Thymus (tissue), 11 donors: ENCODE results near the gene FNDC8. TPM values are rescaled to one million over a fixed set of nuclear protein-coding genes. Genes with fewer than 3 reads are reported as not detected.

Experiments
- DNase-seq, 9 donors: peaks; one replicate each; pipeline ENCODE4 v3.0.0-alpha.2; 2013; ENCODE audit warnings: low spot score in 9 of 9, low read depth in 6 of 9, missing footprints in 1 of 9
- H3K27ac ChIP-seq, 2 donors: one replicate each; pipeline ENCODE4 v1.5.1; 2013; ENCODE audit warnings: control low read depth in 1 of 2, low read depth in 1 of 2, low read length in 1 of 2, mild to moderate bottlenecking in 1 of 2, moderate library complexity in 1 of 2
- H3K27me3 ChIP-seq, 2 donors: one replicate each; pipeline ENCODE4 v1.5.1; 2013; ENCODE audit warnings: low read length in 1 of 2; ENCODE audit not compliant: control insufficient read depth in 2 of 2, insufficient read depth in 1 of 2
- H3K36me3 ChIP-seq, 2 donors: one replicate each; pipeline ENCODE4 v1.5.1; 2013; ENCODE audit warnings: low read length in 1 of 2, mild to moderate bottlenecking in 1 of 2, moderate library complexity in 1 of 2; ENCODE audit not compliant: control insufficient read depth in 2 of 2, insufficient read depth in 2 of 2
- H3K4me1 ChIP-seq, 2 donors: one replicate each; pipeline ENCODE4 v1.5.1; 2013; ENCODE audit warnings: low read length in 2 of 2; ENCODE audit not compliant: control insufficient read depth in 2 of 2, insufficient read depth in 2 of 2
- H3K4me3 ChIP-seq, 2 donors: one replicate each; pipeline ENCODE4 v1.5.1; 2013; ENCODE audit warnings: low read length in 2 of 2, control low read depth in 1 of 2, mild to moderate bottlenecking in 1 of 2
- H3K9me3 ChIP-seq, 2 donors: one replicate each; pipeline ENCODE4 v1.5.1; 2013; ENCODE audit warnings: low read length in 1 of 2, mild to moderate bottlenecking in 1 of 2; ENCODE audit not compliant: control insufficient read depth in 2 of 2, insufficient read depth in 1 of 2
- WGBS: extraction: QIAGEN DNeasy Blood & Tissue Kit; methylation state at CpG from one replicate; pipeline ENCODE4 v1.1.7; 2013; 5-methylcytosine and 5-hydroxymethylcytosine counted together
- polyA plus RNA-seq: library from polyadenylated mRNA; stranded (reverse); fragments of 200-250 nt; gene quantifications from one replicate; pipeline ENCODE4 v1.2.3, GENCODE V29; 2013
- total RNA-seq: library from RNA; stranded (reverse); fragments of 120-200 nt; gene quantifications from one replicate; pipeline ENCODE4 v1.2.4, GENCODE V29; 2013
- donor health status: healthy.

The FNDC8 gene
- total and polyA plus RNA-seq, 2 donors = 0.02 TPM; not detected in 1

DNA sequence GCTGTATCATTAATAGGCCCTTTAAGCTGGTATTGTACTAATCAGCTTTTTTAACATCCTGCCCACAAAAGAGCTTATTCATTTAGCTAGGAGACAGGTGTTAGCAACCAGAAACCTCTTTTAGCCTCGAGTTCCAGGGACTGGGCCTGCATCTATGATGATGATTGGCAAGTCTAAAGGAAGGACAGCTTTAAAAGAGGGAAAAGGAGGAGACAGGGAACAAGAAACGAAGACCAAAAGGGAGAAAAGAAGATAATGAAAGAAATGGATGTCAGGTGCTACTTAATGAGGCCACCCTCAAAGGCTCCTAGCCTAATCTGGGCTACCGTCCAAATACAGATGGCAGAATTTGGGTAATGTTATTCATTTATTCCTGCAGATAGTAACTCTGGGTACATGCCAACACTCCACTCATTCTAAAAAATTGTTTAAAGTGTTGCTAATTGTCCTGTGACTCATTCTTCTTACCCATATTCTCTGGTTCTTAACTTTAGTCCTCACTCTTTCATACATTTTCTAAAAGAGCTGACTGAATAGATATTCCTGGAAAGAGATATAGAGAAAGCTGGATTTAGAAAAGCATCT, 39.2 kb upstream of the FNDC8 start:
- H3K4me3 ChIP-seq = no peak overlapping the region
- no peaks in the 10 kb centered on the region for H3K36me3 ChIP-seq
- no peaks in the 10 kb centered on the region for H3K27me3 ChIP-seq
- no peak for DNase-seq
- 53% methylated on average over 3 of the region's 3 CpGs for WGBS
- peaks cover 0 to 3% of the 10 kb centered on the region in 2 donors for H3K4me1 ChIP-seq
- H3K27ac ChIP-seq = no peak overlapping the region
- H3K9me3 ChIP-seq = no peaks in the 10 kb centered on the region

DNA sequence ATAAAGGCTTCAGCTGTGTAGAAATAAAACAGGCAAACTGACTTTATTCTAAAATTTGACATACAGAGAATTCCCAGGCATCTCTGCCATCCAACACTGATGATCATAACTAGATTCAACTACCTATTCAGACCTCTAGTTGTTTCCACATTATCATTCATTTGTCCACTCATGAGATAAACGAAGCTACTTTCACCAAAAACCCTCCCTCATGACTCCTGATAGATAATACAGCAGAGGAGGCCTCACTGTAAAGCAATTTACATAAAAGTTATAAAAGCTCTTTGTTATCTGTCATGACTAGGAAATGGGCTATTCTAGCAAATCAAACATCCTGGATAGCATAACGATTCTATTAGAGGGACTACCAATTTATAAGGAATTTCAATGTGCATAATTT, 38.3 kb upstream of the FNDC8 start:
- H3K36me3 ChIP-seq = no peaks in the 10 kb centered on the region
- WGBS = 95% methylated on average over 2 of the region's 2 CpGs
- no peaks in the 10 kb centered on the region for H3K9me3 ChIP-seq
- no peak overlapping the region for H3K4me3 ChIP-seq
- H3K27me3 ChIP-seq = no peaks in the 10 kb centered on the region
- H3K27ac ChIP-seq = no peak overlapping the region
- peaks cover 0 to 7% of the 10 kb centered on the region in 2 donors for H3K4me1 ChIP-seq
- no peak for DNase-seq

- H3K36me3 ChIP-seq = no peaks in the 10 kb centered on the region
- DNase-seq = no peak
- no peaks in the 10 kb centered on the region for H3K27me3 ChIP-seq
- peaks cover 0 to 18% of the 10 kb centered on the region in 2 donors for H3K4me1 ChIP-seq
- 95% methylated on average over 2 of the region's 2 CpGs for WGBS
- no peak overlapping the region for H3K27ac ChIP-seq
- H3K4me3 ChIP-seq = no peak overlapping the region
- H3K9me3 ChIP-seq = no peaks in the 10 kb centered on the region
Observed at GRCh38 chr17:35084987-35085386, 36.4 kb upstream of the FNDC8 start.

GRCh38 chr17:35086164-35086563, 35.3 kb upstream of the FNDC8 start:
- WGBS = 97% methylated on average over 8 of the region's 8 CpGs
- DNase-seq = no peak

GRCh38 chr17:35086931-35087573, 34.4 kb upstream of the FNDC8 start:
- WGBS = 96% methylated on average over 8 of the region's 8 CpGs
- peaks cover 0 to 18% of the 10 kb centered on the region in 2 donors for H3K4me1 ChIP-seq

More at GRCh38 chr17:35086164-35086563, 35.3 kb upstream of the FNDC8 start:
- H3K9me3 ChIP-seq = no peaks in the 10 kb centered on the region
- H3K27me3 ChIP-seq = no peaks in the 10 kb centered on the region
- no peak overlapping the region for H3K4me3 ChIP-seq
- H3K4me1 ChIP-seq = peaks cover 0 to 18% of the 10 kb centered on the region in 2 donors
- peak overlapping the region in 1 of 2 donors; percentile 27 for H3K27ac ChIP-seq
- no peaks in the 10 kb centered on the region for H3K36me3 ChIP-seq

DNA sequence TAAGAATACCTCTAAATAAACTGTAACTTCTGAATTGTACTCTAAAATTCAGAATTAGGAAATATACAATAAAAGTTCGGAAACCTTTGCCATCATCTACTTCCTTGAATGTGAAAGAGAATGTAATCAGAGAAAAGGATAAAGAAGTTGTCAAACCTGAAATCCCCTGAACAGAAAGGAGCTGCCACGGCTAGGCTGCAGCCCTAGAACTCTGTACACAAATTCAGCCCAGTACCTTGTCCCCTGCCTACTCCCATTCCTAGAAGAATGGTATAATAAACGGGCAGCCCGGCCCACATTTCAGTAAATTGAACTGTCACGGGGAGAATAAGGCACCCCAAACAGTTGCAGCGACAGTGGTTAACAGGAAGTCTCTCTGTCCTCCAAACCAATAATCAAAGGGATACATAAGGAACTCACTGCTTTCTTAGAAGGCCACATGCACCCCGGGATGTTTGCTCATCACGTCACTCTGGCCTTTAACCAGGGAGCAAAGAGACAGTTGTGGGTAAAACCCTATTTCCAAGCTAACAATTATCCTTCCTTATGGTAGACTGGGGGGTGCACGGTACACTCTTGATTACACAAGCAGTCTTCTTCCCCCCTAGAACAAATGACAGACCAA, 33.6 kb upstream of the FNDC8 start:
- DNase-seq = peak in 7 of 9 donors; percentile 8 to 47 (median 18)

More at GRCh38 chr17:35086931-35087573, 34.4 kb upstream of the FNDC8 start:
- H3K36me3 ChIP-seq = no peaks in the 10 kb centered on the region
- DNase-seq = no peak
- H3K27me3 ChIP-seq = no peaks in the 10 kb centered on the region
- no peak overlapping the region for H3K27ac ChIP-seq
- H3K4me3 ChIP-seq = no peak overlapping the region
- no peaks in the 10 kb centered on the region for H3K9me3 ChIP-seq

GRCh38 chr17:35088356-35088880, 33.0 kb upstream of the FNDC8 start:
- WGBS = under 1% methylated on average over 26 of the region's 26 CpGs
- H3K27ac ChIP-seq = peak overlapping the region; percentile 74 to 90
- H3K4me1 ChIP-seq = peaks cover 0 to 16% of the 10 kb centered on the region in 2 donors
- peak in 5 of 9 donors; percentile 16 to 55 (median 29) for DNase-seq
- peak overlapping the region; percentile 93 to 98 for H3K4me3 ChIP-seq
- H3K27me3 ChIP-seq = no peaks in the 10 kb centered on the region
- H3K9me3 ChIP-seq = no peaks in the 10 kb centered on the region
- H3K36me3 ChIP-seq = no peaks in the 10 kb centered on the region

More for the DNA sequence above, 33.6 kb upstream of the FNDC8 start:
- H3K4me3 ChIP-seq = peak overlapping the region; percentile 93 to 98
- 11% methylated on average over 9 of the region's 9 CpGs for WGBS
- no peaks in the 10 kb centered on the region for H3K27me3 ChIP-seq
- H3K27ac ChIP-seq = peak overlapping the region; percentile 74 to 90
- H3K4me1 ChIP-seq = peaks cover 0 to 16% of the 10 kb centered on the region in 2 donors
- no peaks in the 10 kb centered on the region for H3K9me3 ChIP-seq
- H3K36me3 ChIP-seq = no peaks in the 10 kb centered on the region

- peak overlapping the region; percentile 93 to 98 for H3K4me3 ChIP-seq
- DNase-seq = peak; percentile 45 to 95 (median 85)
Observed at GRCh38 chr17:35088881-35089585, 32.4 kb upstream of the FNDC8 start.

More at GRCh38 chr17:35088881-35089585, 32.4 kb upstream of the FNDC8 start:
- Histone ChIP-seq H3K36me3 (no peaks in the 10 kb centered on the region), H3K9me3 (no peaks in the 10 kb centered on the region), H3K4me1 (peaks cover 0 to 16% of the 10 kb centered on the region in 2 donors), H3K27me3 (no peaks in the 10 kb centered on the region), H3K27ac (peak overlapping the region; percentile 75 to 90)
- under 1% methylated on average over 80 of the region's 80 CpGs for WGBS
